Naive thymus-derived CD4-positive, alpha-beta T cell (primary cell): Measurements from ENCODE around the gene SCAPER. TPM values are rescaled to one million over a fixed set of nuclear protein-coding genes. Genes with fewer than 3 reads are reported as not detected.

Experiments
- ATAC-seq: fragments of 150-1000 bp; cut with Tn5 transposase; 2 replicates; pipeline ENCODE4 v1.10.0; 2021; ENCODE audit warnings: mild to moderate bottlenecking, moderate library complexity
- CTCF ChIA-PET: fragments of 350-600 bp; sonication (Branson Sonifier 250); formaldehyde crosslinking; loops from one replicate; lab custom pipeline; 2021; ENCODE audit warnings: antibody characterized with exemption; lab: Charles Lee
- POLR2A ChIA-PET: fragments of 350-600 bp; sonication (Branson Sonifier 250); formaldehyde crosslinking; loops from one replicate; lab custom pipeline; 2021; ENCODE audit warnings: antibody characterized with exemption, inconsistent platforms; lab: Charles Lee
- DNase-seq, 9 donors: peaks; one replicate each; pipeline versions ENCODE4 v3.0.0 to v3.0.0-alpha.2; 2020 to 2022; ENCODE audit warnings: mixed read lengths in 1 of 9
- H3K27ac ChIP-seq: one replicate; pipeline ENCODE4 v1.7.0; 2013; ENCODE audit warnings: mild to moderate bottlenecking, low read depth, low read length, moderate library complexity
- H3K27me3 ChIP-seq, 2 donors: one replicate each; pipeline ENCODE4 v1.7.0; 2013; ENCODE audit warnings: low read length in 2 of 2, mild to moderate bottlenecking in 2 of 2, moderate library complexity in 2 of 2; ENCODE audit not compliant: control insufficient read depth in 2 of 2, insufficient read depth in 2 of 2
- H3K36me3 ChIP-seq, 3 experiments: 1 replicate in 2 of 3; 2 replicates in 1 of 3; pipeline ENCODE4 v1.7.0; 2013; ENCODE audit warnings: low read length in 3 of 3, mild to moderate bottlenecking in 3 of 3, moderate library complexity in 1 of 3; ENCODE audit not compliant: insufficient read depth in 3 of 3, control insufficient read depth in 2 of 3
- H3K4me1 ChIP-seq, 2 donors: one replicate each; pipeline ENCODE4 v1.7.0; 2013; ENCODE audit warnings: low read length in 2 of 2, mild to moderate bottlenecking in 2 of 2, moderate library complexity in 1 of 2; ENCODE audit not compliant: control insufficient read depth in 2 of 2, insufficient read depth in 2 of 2
- H3K4me3 ChIP-seq: 2 replicates; pipeline ENCODE4 v1.7.0; 2013; ENCODE audit warnings: mild to moderate bottlenecking, low read length
- H3K9me3 ChIP-seq, 3 experiments: 1 replicate in 2 of 3; 2 replicates in 1 of 3; pipeline ENCODE4 v1.7.0; 2013; ENCODE audit warnings: low read length in 3 of 3; ENCODE audit not compliant: control insufficient read depth in 2 of 3
- H3K27ac Mint-ChIP-seq, 9 donors: one replicate each; pipeline ENCODE4 v1.8.0; 2020 to 2022; ENCODE audit warnings: mixed read lengths in 9 of 9, mild to moderate bottlenecking in 8 of 9, moderate library complexity in 5 of 9, inconsistent platforms in 2 of 9
- H3K27me3 Mint-ChIP-seq, 5 donors: one replicate each; pipeline ENCODE4 v1.8.0; 2021 to 2022; ENCODE audit warnings: mixed read lengths in 5 of 5, mild to moderate bottlenecking in 1 of 5
- H3K36me3 Mint-ChIP-seq, 5 donors: one replicate each; pipeline ENCODE4 v1.8.0; 2020 to 2022; ENCODE audit warnings: mixed read lengths in 5 of 5, mild to moderate bottlenecking in 3 of 5, inconsistent platforms in 1 of 5
- H3K4me1 Mint-ChIP-seq, 7 donors: one replicate each; pipeline ENCODE4 v1.8.0; 2020 to 2022; ENCODE audit warnings: mixed read lengths in 7 of 7, mild to moderate bottlenecking in 3 of 7, inconsistent platforms in 1 of 7
- H3K4me3 Mint-ChIP-seq, 10 donors: one replicate each; pipeline ENCODE4 v1.8.0; 2020 to 2022; ENCODE audit warnings: mild to moderate bottlenecking in 10 of 10, mixed read lengths in 10 of 10, moderate library complexity in 6 of 10, inconsistent platforms in 2 of 10
- H3K9me3 Mint-ChIP-seq, 11 donors: one replicate each; pipeline ENCODE4 v1.8.0; 2020 to 2022; ENCODE audit warnings: mixed read lengths in 11 of 11, mild to moderate bottlenecking in 4 of 11, inconsistent platforms in 1 of 11, moderate library complexity in 1 of 11
- intact Hi-C, 2 donors: fragments of 100-400 bp; cut with micrococcal nuclease; formaldehyde crosslinking; loops; one replicate each; pipeline ENCODE4 v1.15.1; 2023
- polyA plus RNA-seq, 2 donors: library from polyadenylated mRNA; unstranded; fragments of 300-500 nt; fragmentation: Illumina TruSeq; gene quantifications; one replicate each; pipeline ENCODE4 v1.2.3, GENCODE V29; 2021
- total RNA-seq, 6 experiments: library from RNA in 5 of 6; stranded (reverse) in 5 of 6; gene quantifications; 1 replicate in 5 of 6; 2 replicates in 1 of 6; pipeline ENCODE4 v1.2.3 and lab custom pipeline; 2021 to 2026

The SCAPER gene
- total and polyA plus RNA-seq, 7 experiments from 2014 or later: 22.6 to 56.9 (median 48.8) TPM

GRCh38 chr15:76501726-76502125, 403.4 kb downstream of the SCAPER start:
- Mint-ChIP-seq H3K27me3 (no peaks in the 10 kb centered on the region), H3K9me3 (peaks cover 0 to 10% (median 0%) of the 10 kb centered on the region in 11 donors), H3K27ac (no peak overlapping the region), H3K4me3 (no peak overlapping the region), H3K4me1 (peaks cover 0 to 3% (median 0%) of the 10 kb centered on the region in 7 donors), H3K36me3 (peaks cover 4 to 64% (median 44%) of the 10 kb centered on the region in 5 donors)
- H3K27ac ChIP-seq: no peak overlapping the region
- DNase-seq (no peak), ATAC-seq (no peak)
- CTCF ChIA-PET: no interaction called here
- POLR2A ChIA-PET: no interaction called here
- H3K27me3 ChIP-seq: no peaks in the 10 kb centered on the region
- intact Hi-C loops: no loop called here
- peaks cover 0 to 10% (median 0%) of the 10 kb centered on the region in 3 experiments for H3K36me3 ChIP-seq
- H3K4me3 ChIP-seq: no peak overlapping the region
- no peaks in the 10 kb centered on the region for H3K9me3 ChIP-seq
- no peaks in the 10 kb centered on the region for H3K4me1 ChIP-seq

DNA sequence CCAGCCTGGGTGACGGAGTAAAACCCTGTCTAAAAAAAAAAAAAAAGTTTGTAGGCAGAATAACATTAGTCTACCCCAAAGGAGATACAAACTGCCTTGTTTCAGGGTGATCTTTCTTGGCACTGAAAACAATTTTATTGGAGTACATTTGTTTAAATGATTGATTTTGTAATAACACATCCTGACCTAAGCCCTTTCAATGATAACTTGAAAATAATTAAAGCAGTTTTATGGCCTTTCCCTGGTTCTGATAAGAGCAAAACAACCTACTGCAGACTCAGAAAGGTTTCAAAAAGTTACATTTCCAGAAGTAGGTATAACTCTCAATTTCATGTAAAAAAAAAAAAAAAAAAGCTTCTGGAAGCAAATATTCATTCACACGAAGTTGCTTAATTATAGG, 404.1 kb downstream of the SCAPER start:
- no peak for DNase-seq
- Mint-ChIP-seq H3K27me3 (no peaks in the 10 kb centered on the region), H3K4me3 (no peak overlapping the region), H3K36me3 (peaks cover 4 to 64% (median 44%) of the 10 kb centered on the region in 5 donors), H3K4me1 (peaks cover 0 to 3% (median 0%) of the 10 kb centered on the region in 7 donors), H3K27ac (peak overlapping the region in 1 of 9 donors; percentile 28), H3K9me3 (peaks cover 0 to 10% (median 0%) of the 10 kb centered on the region in 11 donors)
- Histone ChIP-seq H3K4me3 (no peak overlapping the region), H3K9me3 (no peaks in the 10 kb centered on the region), H3K36me3 (peaks cover 0 to 10% (median 0%) of the 10 kb centered on the region in 3 experiments), H3K4me1 (no peaks in the 10 kb centered on the region), H3K27ac (no peak overlapping the region), H3K27me3 (no peaks in the 10 kb centered on the region)
- no peak for ATAC-seq
- intact Hi-C loops: no loop called here
- CTCF ChIA-PET: no interaction called here
- POLR2A ChIA-PET: no interaction called here

- Histone ChIP-seq H3K4me3 (no peak overlapping the region), H3K36me3 (no peaks in the 10 kb centered on the region), H3K27me3 (no peaks in the 10 kb centered on the region), H3K27ac (no peak overlapping the region), H3K4me1 (no peaks in the 10 kb centered on the region), H3K9me3 (no peaks in the 10 kb centered on the region)
- POLR2A ChIA-PET: no interaction called here
- peaks cover 3 to 53% (median 28%) of the 10 kb centered on the region in 5 donors for H3K36me3 Mint-ChIP-seq
- peaks cover 0 to 3% (median 0%) of the 10 kb centered on the region in 7 donors for H3K4me1 Mint-ChIP-seq
- CTCF ChIA-PET: no interaction called here
- peaks cover 0 to 4% (median 0%) of the 10 kb centered on the region in 11 donors for H3K9me3 Mint-ChIP-seq
- no peak overlapping the region for H3K4me3 Mint-ChIP-seq
- DNase-seq (no peak), ATAC-seq (no peak)
- intact Hi-C loops: no loop called here
- H3K27ac Mint-ChIP-seq: no peak overlapping the region
- H3K27me3 Mint-ChIP-seq: no peaks in the 10 kb centered on the region
Measured at GRCh38 chr15:76495487-76495886, 409.7 kb downstream of the SCAPER start.

- no peak overlapping the region for H3K27ac Mint-ChIP-seq
- H3K4me1 ChIP-seq: no peaks in the 10 kb centered on the region
- no peak overlapping the region for H3K27ac ChIP-seq
- H3K27me3 Mint-ChIP-seq: no peaks in the 10 kb centered on the region
- H3K36me3 ChIP-seq: no peaks in the 10 kb centered on the region
- peaks cover 3 to 48% (median 26%) of the 10 kb centered on the region in 5 donors for H3K36me3 Mint-ChIP-seq
- H3K27me3 ChIP-seq: no peaks in the 10 kb centered on the region
- ATAC-seq (no peak), DNase-seq (no peak)
- ChIA-PET POLR2A (no interaction called here), CTCF (no interaction called here)
- H3K4me3 ChIP-seq: no peak overlapping the region
- H3K4me3 Mint-ChIP-seq: no peak overlapping the region
- intact Hi-C loops: no loop called here
- H3K9me3 Mint-ChIP-seq: peaks cover 0 to 7% (median 0%) of the 10 kb centered on the region in 11 donors
- H3K4me1 Mint-ChIP-seq: peaks cover 0 to 3% (median 0%) of the 10 kb centered on the region in 7 donors
- no peaks in the 10 kb centered on the region for H3K9me3 ChIP-seq
Measured at GRCh38 chr15:76492538-76492937, 412.6 kb downstream of the SCAPER start.

- no peaks in the 10 kb centered on the region for H3K9me3 ChIP-seq
- H3K27me3 ChIP-seq: no peaks in the 10 kb centered on the region
- ChIA-PET POLR2A (no interaction called here), CTCF (no interaction called here)
- no peak overlapping the region for H3K4me3 ChIP-seq
- no peak for ATAC-seq
- Mint-ChIP-seq H3K4me3 (no peak overlapping the region), H3K4me1 (no peaks in the 10 kb centered on the region), H3K27ac (no peak overlapping the region), H3K9me3 (peaks cover 0 to 6% (median 0%) of the 10 kb centered on the region in 11 donors), H3K36me3 (peaks cover 0 to 12% (median 9%) of the 10 kb centered on the region in 5 donors), H3K27me3 (no peaks in the 10 kb centered on the region)
- H3K36me3 ChIP-seq: no peaks in the 10 kb centered on the region
- H3K27ac ChIP-seq: no peak overlapping the region
- no peaks in the 10 kb centered on the region for H3K4me1 ChIP-seq
- intact Hi-C loops: no loop called here
- no peak for DNase-seq
Measured at GRCh38 chr15:76483752-76484151, 421.4 kb downstream of the SCAPER start.

DNA sequence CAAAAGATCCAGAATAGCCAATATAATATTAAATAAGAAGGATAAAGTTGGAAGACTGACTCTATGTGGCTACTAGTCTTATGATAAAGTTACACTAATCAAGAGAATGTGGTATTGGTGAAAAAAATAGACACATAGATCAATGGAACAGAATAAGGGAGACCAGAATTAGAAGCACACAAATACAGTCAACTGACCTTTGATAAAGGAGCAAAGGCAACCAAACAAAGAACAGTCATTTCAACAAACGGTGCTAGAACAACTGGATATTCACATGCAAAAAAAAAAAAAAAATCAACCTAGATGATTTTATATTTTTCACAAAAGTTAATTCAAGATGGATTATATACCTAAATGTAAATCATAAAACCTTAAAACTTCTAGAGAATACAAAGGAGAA, 422.1 kb downstream of the SCAPER start:
- no peaks in the 10 kb centered on the region for H3K27me3 Mint-ChIP-seq
- ChIA-PET POLR2A (no interaction called here), CTCF (no interaction called here)
- H3K9me3 Mint-ChIP-seq: peaks cover 0 to 6% (median 0%) of the 10 kb centered on the region in 11 donors
- intact Hi-C loops: no loop called here
- ATAC-seq (no peak), DNase-seq (no peak)
- Histone ChIP-seq H3K4me1 (no peaks in the 10 kb centered on the region), H3K36me3 (no peaks in the 10 kb centered on the region), H3K4me3 (no peak overlapping the region), H3K27me3 (no peaks in the 10 kb centered on the region), H3K9me3 (no peaks in the 10 kb centered on the region), H3K27ac (no peak overlapping the region)
- H3K4me1 Mint-ChIP-seq: no peaks in the 10 kb centered on the region
- peaks cover 0 to 12% (median 9%) of the 10 kb centered on the region in 5 donors for H3K36me3 Mint-ChIP-seq
- no peak overlapping the region for H3K27ac Mint-ChIP-seq
- H3K4me3 Mint-ChIP-seq: no peak overlapping the region

DNA sequence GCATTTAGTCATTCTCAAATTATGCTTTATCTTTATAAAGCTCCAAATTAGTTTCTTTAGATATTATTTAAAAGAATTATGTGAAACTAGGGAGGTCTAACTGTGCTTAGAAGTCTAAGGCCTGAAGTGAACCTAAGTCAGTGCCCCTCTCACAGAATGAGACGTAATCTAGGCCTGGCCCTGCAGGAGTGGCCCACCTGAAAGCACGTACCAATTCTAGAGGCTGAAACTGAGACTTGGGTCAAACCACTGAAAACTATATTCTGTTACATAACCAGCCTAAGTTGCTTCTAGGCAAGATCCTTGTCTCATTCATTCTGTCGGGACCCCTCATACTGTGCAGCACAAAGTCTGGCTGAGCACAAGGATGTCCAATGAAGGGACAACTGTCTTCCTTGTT, 424.9 kb downstream of the SCAPER start:
- intact Hi-C loops: no loop called here
- ChIA-PET POLR2A (no interaction called here), CTCF (no interaction called here)
- Histone ChIP-seq H3K9me3 (no peaks in the 10 kb centered on the region), H3K36me3 (no peaks in the 10 kb centered on the region), H3K4me3 (no peak overlapping the region), H3K27ac (no peak overlapping the region), H3K4me1 (no peaks in the 10 kb centered on the region), H3K27me3 (no peaks in the 10 kb centered on the region)
- Mint-ChIP-seq H3K27ac (no peak overlapping the region), H3K4me3 (no peak overlapping the region), H3K36me3 (peaks cover 0 to 14% (median 5%) of the 10 kb centered on the region in 5 donors), H3K27me3 (no peaks in the 10 kb centered on the region), H3K4me1 (peaks cover 0 to 2% (median 0%) of the 10 kb centered on the region in 7 donors), H3K9me3 (peaks cover 0 to 1% (median 0%) of the 10 kb centered on the region in 11 donors)
- DNase-seq (no peak), ATAC-seq (no peak)
